ENCODE results near the gene ZNF155.
"Not testable (repeated sequence)": the region's sequence is repeated elsewhere in the genome, so short reads cannot be mapped to it uniquely, and the experiment has no call there.

The ZNF155 gene

GRCh38 chr19:43983912-43984686, at the start of gene ZNF155:
Gene ZNF155 (plus strand): TSS chr19:43984188. CDS start chr19:43988544, 4,356 bp downstream.
- peak; percentile 84 for DNase-seq

- peak; percentile 91 for DNase-seq
Measured at GRCh38 chr19:43934985-43935708, 48.8 kb upstream of the ZNF155 start, which contains the start of gene ZNF45. Gene ZNF45 (minus strand): TSS chr19:43935282. CDS start chr19:43922185, 13,097 bp downstream.

- DNase-seq, result no peak
Measured at GRCh38 chr19:43936188-43936587, 47.8 kb upstream of the ZNF155 start.

GRCh38 chr19:43939557-43940260, 44.3 kb upstream of the ZNF155 start:
- no peak for DNase-seq

- no peak for DNase-seq
Measured at GRCh38 chr19:43940719-43941118, 43.3 kb upstream of the ZNF155 start.

- no peak for DNase-seq
Measured at GRCh38 chr19:43941209-43941608, 42.8 kb upstream of the ZNF155 start.

- DNase-seq, result not testable (repeated sequence)
Measured at GRCh38 chr19:43947412-43947811, 36.6 kb upstream of the ZNF155 start.

GRCh38 chr19:43949803-43950202, 34.2 kb upstream of the ZNF155 start:
- DNase-seq, result not testable (repeated sequence)

- peak; percentile 82 for DNase-seq
Measured at GRCh38 chr19:43950834-43951645, 32.9 kb upstream of the ZNF155 start, which contains the start of gene ZNF221. Gene ZNF221 (plus strand): TSS chr19:43951228. CDS start chr19:43962727, 11,499 bp downstream.

- DNase-seq, result no peak
Measured at GRCh38 chr19:43956827-43957226, 27.2 kb upstream of the ZNF155 start.

GRCh38 chr19:43957891-43958290, 26.1 kb upstream of the ZNF155 start:
- no peak for DNase-seq

GRCh38 chr19:43960411-43960810, 23.6 kb upstream of the ZNF155 start:
- DNase-seq, result no peak

GRCh38 chr19:43966079-43966694, 17.8 kb upstream of the ZNF155 start:
- no peak for DNase-seq

GRCh38 chr19:43976732-43977131, 7.3 kb upstream of the ZNF155 start:
- DNase-seq, result no peak

GRCh38 chr19:43983544-43983911, 460 bp upstream of the ZNF155 start:
- no peak for DNase-seq

GRCh38 chr19:43984687-43985000, 656 bp downstream of the ZNF155 start:
- no peak for DNase-seq

- DNase-seq, result no peak
Measured at GRCh38 chr19:43997631-43998290, 13.8 kb downstream of the ZNF155 start.

GRCh38 chr19:44002212-44002565, 18.2 kb downstream of the ZNF155 start:
- no peak for DNase-seq

GRCh38 chr19:44002566-44003460, 18.8 kb downstream of the ZNF155 start, which contains the start of gene ZNF230:
Gene ZNF230 (plus strand): TSS chr19:44002957. CDS start chr19:44007079, 4,122 bp downstream.
- peak; percentile 92 for DNase-seq

- DNase-seq, result peak; percentile 25
Measured at GRCh38 chr19:44003461-44004009, 19.5 kb downstream of the ZNF155 start.
